NCI-H1092 (cell line): ENCODE measurements around the gene CDT1.
"Not testable (repeated sequence)": the region's sequence is repeated elsewhere in the genome, so short reads cannot be mapped to it uniquely, and the experiment has no call there.

Source experiments
- DNase-seq: peaks from one replicate; lab custom pipeline; 2025; lab: John Stamatoyannopoulos, UW

Gene CDT1

GRCh38 chr16:88816736-88817535, 13.3 kb downstream of the CDT1 start:
- no peak for DNase-seq

- DNase-seq = no peak
These were observed 14.4 kb downstream of the CDT1 start for GRCh38 chr16:88817785-88818574.

GRCh38 chr16:88818575-88818874, 14.9 kb downstream of the CDT1 start:
- no peak for DNase-seq

- no peak for DNase-seq
These were observed 15.5 kb downstream of the CDT1 start for GRCh38 chr16:88819126-88819525.

GRCh38 chr16:88820385-88821025, 16.9 kb downstream of the CDT1 start:
- no peak for DNase-seq

GRCh38 chr16:88821168-88821850, 17.7 kb downstream of the CDT1 start:
- no peak for DNase-seq

GRCh38 chr16:88822281-88823040, 18.9 kb downstream of the CDT1 start:
- DNase-seq = no peak

- not testable (repeated sequence) for DNase-seq
These were observed 20.1 kb downstream of the CDT1 start for GRCh38 chr16:88823646-88824045.

GRCh38 chr16:88824256-88825077, 20.9 kb downstream of the CDT1 start:
- DNase-seq = no peak

- no peak for DNase-seq
These were observed 21.6 kb downstream of the CDT1 start for GRCh38 chr16:88825146-88825545.

- no peak for DNase-seq
These were observed 22.7 kb downstream of the CDT1 start for GRCh38 chr16:88826070-88826840.

- DNase-seq = no peak
These were observed 24.1 kb downstream of the CDT1 start for GRCh38 chr16:88827727-88828126.

- no peak for DNase-seq
These were observed 25.1 kb downstream of the CDT1 start for GRCh38 chr16:88828711-88829110.

GRCh38 chr16:88830258-88830657, 26.7 kb downstream of the CDT1 start:
- DNase-seq = no peak

- DNase-seq = no peak
These were observed 27.2 kb downstream of the CDT1 start for GRCh38 chr16:88830783-88831182.

GRCh38 chr16:88831838-88832237, 28.2 kb downstream of the CDT1 start:
- no peak for DNase-seq

GRCh38 chr16:88833086-88833485, 29.5 kb downstream of the CDT1 start:
- DNase-seq = no peak

GRCh38 chr16:88834670-88835069, 31.1 kb downstream of the CDT1 start:
- DNase-seq = no peak

- DNase-seq = no peak
These were observed 31.8 kb downstream of the CDT1 start for GRCh38 chr16:88835383-88835782.

- DNase-seq = no peak
These were observed 32.2 kb downstream of the CDT1 start for GRCh38 chr16:88835818-88836217.
